Parathyroid adenoma (tissue), 2 donors: ENCODE measurements around the gene ANKRD22.

Experiments used
- H2AFZ ChIP-seq: fragments of 300-600 bp; sonication (generic); one replicate; pipeline ENCODE4 v1.7.0; 2017; ENCODE audit warnings: antibody characterized with exemption, mild to moderate bottlenecking
- H3K27ac ChIP-seq: fragments of 300-600 bp; sonication (generic); one replicate; pipeline ENCODE4 v1.7.0; 2017
- H3K27me3 ChIP-seq: fragments of 300-600 bp; sonication (generic); one replicate; pipeline ENCODE4 v1.7.0; 2017; ENCODE audit warnings: low read length; ENCODE audit not compliant: control insufficient read depth, insufficient read depth
- H3K36me3 ChIP-seq: fragments of 300-600 bp; sonication (generic); one replicate; pipeline ENCODE4 v1.7.0; 2017; ENCODE audit warnings: low read length; ENCODE audit not compliant: control insufficient read depth, insufficient read depth
- H3K4me1 ChIP-seq: fragments of 300-600 bp; sonication (generic); one replicate; pipeline ENCODE4 v1.7.0; 2017; ENCODE audit warnings: control low read depth
- H3K4me2 ChIP-seq: fragments of 300-600 bp; sonication (generic); one replicate; pipeline ENCODE4 v1.7.0; 2017; ENCODE audit warnings: low read length
- H3K4me3 ChIP-seq: fragments of 300-600 bp; sonication (generic); one replicate; pipeline ENCODE4 v1.7.0; 2017; ENCODE audit warnings: low read depth, low read length
- H3K79me2 ChIP-seq: fragments of 300-600 bp; sonication (generic); one replicate; pipeline ENCODE4 v1.7.0; 2017; ENCODE audit warnings: control low read depth
- H3K9ac ChIP-seq: fragments of 300-600 bp; sonication (generic); one replicate; pipeline ENCODE4 v1.7.0; 2017; ENCODE audit warnings: mild to moderate bottlenecking
- H3K9me3 ChIP-seq: fragments of 300-600 bp; sonication (generic); one replicate; pipeline ENCODE4 v1.7.0; 2017; ENCODE audit warnings: low read length; ENCODE audit not compliant: control insufficient read depth
- TF ChIP-seq, protein P1 (sequence below): fragments of 300-600 bp; sonication (generic); IDR thresholded peaks from one replicate; pipeline ENCODE4 v1.7.0; 2017; ENCODE audit warnings: antibody characterized with exemption, mild to moderate bottlenecking
- donor health status: primary hyperparathyroidism.

Gene ANKRD22

DNA sequence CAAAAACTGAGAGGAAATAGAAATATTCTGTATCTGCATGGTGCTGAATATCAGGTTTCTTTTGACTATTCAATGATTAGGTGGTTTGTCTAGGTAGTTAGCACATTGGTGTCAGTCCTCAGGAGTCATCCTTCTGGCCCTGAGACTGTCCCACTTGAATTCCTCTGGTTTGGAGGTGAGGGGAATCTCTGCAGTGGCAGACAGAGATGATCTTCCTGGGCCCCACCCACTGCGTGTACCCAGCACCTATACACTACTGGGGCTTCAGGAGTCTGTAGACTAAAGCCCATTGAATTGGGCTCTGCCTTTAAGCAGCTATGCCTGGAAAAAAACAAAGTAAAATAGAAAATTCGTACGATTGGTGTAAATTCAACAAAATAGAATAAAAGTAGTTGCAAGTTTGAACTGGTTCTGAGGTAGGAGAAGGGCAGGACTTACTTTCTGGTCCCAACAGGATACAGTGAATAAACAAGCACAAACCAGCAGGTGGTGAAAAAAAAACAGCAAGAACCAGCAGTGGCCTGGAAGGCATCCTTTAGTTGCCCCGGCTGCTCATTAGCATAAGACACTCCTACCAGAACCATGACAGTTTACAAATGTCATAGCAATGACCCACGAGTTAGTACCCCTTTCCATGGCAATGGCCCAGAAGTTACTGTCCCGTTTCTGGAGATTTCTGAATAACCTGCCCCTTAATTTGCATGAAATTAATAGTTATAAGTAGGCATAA lies 47.4 kb downstream of the ANKRD22 start:
- H3K9me3 ChIP-seq: no peaks in the 10 kb centered on the region
- TF ChIP-seq, protein P1, sequence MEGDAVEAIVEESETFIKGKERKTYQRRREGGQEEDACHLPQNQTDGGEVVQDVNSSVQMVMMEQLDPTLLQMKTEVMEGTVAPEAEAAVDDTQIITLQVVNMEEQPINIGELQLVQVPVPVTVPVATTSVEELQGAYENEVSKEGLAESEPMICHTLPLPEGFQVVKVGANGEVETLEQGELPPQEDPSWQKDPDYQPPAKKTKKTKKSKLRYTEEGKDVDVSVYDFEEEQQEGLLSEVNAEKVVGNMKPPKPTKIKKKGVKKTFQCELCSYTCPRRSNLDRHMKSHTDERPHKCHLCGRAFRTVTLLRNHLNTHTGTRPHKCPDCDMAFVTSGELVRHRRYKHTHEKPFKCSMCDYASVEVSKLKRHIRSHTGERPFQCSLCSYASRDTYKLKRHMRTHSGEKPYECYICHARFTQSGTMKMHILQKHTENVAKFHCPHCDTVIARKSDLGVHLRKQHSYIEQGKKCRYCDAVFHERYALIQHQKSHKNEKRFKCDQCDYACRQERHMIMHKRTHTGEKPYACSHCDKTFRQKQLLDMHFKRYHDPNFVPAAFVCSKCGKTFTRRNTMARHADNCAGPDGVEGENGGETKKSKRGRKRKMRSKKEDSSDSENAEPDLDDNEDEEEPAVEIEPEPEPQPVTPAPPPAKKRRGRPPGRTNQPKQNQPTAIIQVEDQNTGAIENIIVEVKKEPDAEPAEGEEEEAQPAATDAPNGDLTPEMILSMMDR: no peak
- H3K4me2 ChIP-seq: no peak overlapping the region
- no peaks in the 10 kb centered on the region for H3K79me2 ChIP-seq
- H3K9ac ChIP-seq: no peak overlapping the region
- H2AFZ ChIP-seq: no peak overlapping the region
- H3K4me1 ChIP-seq: no peaks in the 10 kb centered on the region
- H3K4me3 ChIP-seq: no peak overlapping the region
- H3K27me3 ChIP-seq: no peaks in the 10 kb centered on the region
- H3K27ac ChIP-seq: no peak overlapping the region
- no peaks in the 10 kb centered on the region for H3K36me3 ChIP-seq

DNA sequence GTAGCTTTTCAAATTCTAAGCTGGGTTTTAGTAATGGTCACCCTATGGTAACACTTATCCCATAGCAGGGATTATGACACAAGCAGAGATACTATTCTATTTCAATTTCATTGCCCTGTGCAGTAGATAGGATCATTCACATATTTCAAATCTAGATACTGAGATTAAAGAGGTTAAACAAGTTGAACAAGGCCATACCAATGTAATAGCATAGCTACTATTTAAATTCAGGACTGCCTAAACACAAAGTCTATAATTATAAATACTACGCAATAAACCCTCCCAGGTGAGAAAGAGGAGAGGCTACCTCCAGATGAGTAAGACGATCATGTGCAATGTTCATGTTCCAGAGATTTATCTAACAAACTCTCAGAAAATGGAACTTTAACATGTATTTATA lies 48.0 kb downstream of the ANKRD22 start:
- Histone ChIP-seq H2AFZ (no peak overlapping the region), H3K27ac (no peak overlapping the region), H3K4me2 (no peak overlapping the region), H3K79me2 (no peaks in the 10 kb centered on the region), H3K36me3 (no peaks in the 10 kb centered on the region), H3K9me3 (no peaks in the 10 kb centered on the region), H3K9ac (no peak overlapping the region), H3K27me3 (no peaks in the 10 kb centered on the region), H3K4me3 (no peak overlapping the region), H3K4me1 (no peaks in the 10 kb centered on the region)
- TF ChIP-seq, protein P1: no peak

DNA sequence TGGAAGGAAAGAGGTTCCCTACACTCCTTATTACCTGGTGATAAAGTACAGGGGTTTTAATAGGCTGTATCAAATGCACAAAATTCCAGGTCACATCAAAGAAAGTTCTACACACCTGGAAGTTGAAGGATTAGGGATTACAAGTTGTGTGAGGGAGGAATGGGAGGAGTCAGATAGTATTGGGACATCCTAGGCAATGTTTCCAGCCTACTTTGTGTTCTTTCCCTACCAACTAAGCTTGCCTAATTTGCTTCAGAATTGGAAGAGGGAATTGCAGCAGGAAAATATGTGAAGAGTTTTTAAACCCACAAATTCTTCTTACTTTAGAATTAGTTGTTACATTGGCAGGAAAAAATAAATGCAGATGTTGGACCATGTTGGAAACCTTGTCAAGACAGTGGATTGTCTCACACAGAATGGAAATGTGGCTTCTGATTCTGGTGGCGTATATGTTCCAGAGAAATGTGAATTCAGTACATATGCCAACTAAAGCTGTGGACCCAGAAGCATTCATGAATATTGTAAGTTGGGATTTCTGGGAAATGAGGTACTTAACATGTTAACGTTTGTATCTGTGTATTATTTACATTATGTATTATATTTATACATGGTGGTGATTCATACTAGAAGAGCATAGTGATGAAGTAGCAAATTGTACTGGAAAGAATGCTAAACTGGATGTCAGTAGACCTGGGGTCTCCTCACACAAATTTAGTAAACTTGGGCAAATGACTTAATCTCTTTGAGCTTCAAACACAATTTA lies 48.9 kb downstream of the ANKRD22 start, which contains the start of gene LIPM:
TSS of gene LIPM (plus strand) at position 208 of the 763 bp plus-strand sequence. CDS start at position 375, 167 bp downstream.
- Histone ChIP-seq H3K4me1 (no peaks in the 10 kb centered on the region), H3K4me3 (no peak within 1 kb of the TSS), H3K9me3 (no peaks in the 10 kb centered on the region), H3K79me2 (no peaks in the 10 kb centered on the region), H3K27ac (no peak within 1 kb of the TSS), H2AFZ (no peak within 1 kb of the TSS), H3K27me3 (no peaks in the 10 kb centered on the region), H3K9ac (no peak within 1 kb of the TSS), H3K36me3 (no peaks in the 10 kb centered on the region), H3K4me2 (no peak within 1 kb of the TSS)
- TF ChIP-seq, protein P1: no peak

DNA sequence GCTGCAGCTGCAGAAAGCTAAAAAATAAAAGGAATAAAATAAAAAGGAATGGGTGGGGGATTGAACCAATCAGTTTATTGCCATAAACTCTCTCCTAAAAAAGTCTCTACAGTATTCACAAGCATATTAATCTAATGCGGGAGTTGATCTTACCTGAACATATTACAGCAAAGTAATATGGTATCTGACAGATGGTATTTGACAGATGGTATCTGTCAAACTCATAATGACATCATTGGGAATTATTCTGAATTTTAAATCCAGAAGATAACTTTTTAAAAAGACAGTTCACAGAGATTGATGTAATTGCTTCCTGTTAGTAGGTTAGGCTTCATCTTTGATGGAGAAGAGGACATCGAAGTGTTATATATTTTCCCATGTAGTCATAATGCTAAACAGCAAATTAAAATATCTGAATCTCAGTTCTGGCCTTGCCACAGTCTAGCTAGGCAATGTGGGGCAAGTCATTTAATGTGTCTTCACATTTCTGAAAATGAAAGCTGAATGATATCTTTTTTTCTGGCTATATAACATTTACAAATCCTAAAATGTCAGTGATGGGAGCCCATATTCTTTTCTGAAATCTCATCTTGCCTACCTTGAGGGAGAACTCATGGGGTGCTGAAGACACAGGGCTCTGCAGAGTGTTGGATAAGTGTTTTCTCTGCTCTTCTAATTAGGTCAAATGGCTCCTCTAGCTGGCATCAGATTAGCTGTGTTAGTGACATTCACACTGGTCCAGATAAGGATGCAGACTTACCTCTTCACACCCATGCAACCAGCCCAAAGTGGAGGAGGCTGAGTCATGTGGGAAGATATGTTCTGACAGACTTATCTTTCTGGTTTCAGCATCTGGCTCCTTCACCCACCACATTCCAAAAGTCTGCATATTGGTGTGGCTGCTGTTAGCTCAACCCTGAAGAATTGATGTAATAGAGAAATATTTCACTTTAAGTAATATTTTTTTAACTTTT lies 51.2 kb downstream of the ANKRD22 start:
- Histone ChIP-seq H3K4me1 (no peaks in the 10 kb centered on the region), H3K9ac (no peak overlapping the region), H3K4me2 (no peak overlapping the region), H3K9me3 (no peaks in the 10 kb centered on the region), H3K4me3 (no peak overlapping the region), H3K79me2 (no peaks in the 10 kb centered on the region), H2AFZ (no peak overlapping the region), H3K27ac (no peak overlapping the region), H3K27me3 (no peaks in the 10 kb centered on the region), H3K36me3 (no peaks in the 10 kb centered on the region)
- TF ChIP-seq, protein P1: no peak
